ENCODE data around the gene TRIO.

DNA sequence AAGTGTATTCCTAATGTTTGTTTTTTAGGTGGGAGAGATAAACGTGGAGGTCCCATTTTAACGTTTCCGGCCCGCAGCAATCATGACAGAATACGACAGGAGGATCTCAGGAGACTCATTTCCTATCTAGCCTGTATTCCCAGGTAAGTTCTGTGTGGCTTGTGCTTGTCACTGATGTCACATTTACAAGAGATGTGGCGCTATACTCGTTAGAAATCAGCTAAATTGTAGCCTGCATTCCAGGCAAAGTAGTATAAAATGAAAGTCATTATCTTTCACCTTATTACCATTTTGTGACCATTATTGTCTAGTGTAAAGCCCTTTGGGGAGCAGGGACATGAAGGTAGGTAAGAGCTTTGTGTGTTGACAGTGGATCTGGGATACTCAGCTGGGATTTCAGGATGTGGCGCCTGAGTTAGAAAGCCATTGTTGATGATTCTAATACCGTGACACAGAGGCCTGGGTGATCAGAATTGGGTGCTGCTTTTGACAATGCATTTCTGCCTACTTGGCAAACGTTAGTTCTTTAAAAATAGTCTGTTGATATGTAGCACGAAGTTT, 137.2 kb downstream of the TRIO start:
- TF ChIP-seq, protein P1, sequence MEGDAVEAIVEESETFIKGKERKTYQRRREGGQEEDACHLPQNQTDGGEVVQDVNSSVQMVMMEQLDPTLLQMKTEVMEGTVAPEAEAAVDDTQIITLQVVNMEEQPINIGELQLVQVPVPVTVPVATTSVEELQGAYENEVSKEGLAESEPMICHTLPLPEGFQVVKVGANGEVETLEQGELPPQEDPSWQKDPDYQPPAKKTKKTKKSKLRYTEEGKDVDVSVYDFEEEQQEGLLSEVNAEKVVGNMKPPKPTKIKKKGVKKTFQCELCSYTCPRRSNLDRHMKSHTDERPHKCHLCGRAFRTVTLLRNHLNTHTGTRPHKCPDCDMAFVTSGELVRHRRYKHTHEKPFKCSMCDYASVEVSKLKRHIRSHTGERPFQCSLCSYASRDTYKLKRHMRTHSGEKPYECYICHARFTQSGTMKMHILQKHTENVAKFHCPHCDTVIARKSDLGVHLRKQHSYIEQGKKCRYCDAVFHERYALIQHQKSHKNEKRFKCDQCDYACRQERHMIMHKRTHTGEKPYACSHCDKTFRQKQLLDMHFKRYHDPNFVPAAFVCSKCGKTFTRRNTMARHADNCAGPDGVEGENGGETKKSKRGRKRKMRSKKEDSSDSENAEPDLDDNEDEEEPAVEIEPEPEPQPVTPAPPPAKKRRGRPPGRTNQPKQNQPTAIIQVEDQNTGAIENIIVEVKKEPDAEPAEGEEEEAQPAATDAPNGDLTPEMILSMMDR (optimal IDR thresholded peaks at IDR 0.05 in 1 of 3, IDR thresholded peaks at IDR 0.05 in 1 of 3, conservative IDR thresholded peaks at IDR 0.05 in 1 of 3; ENCODE audit: extremely low read depth in 1 of 3, insufficient read depth in 2 of 3, low read length in 3 of 3), result no peak
- no peak for TF ChIP-seq EZH2 (IDR thresholded peaks at IDR 0.05; ENCODE audit: low read length)

All from keratinocyte (primary cell).